OCI-LY1 (cell line): Measurements from ENCODE around the gene ANXA3.

Experiments
- H2AFZ ChIP-seq: fragments of 200-600 bp; sonication (generic), shearing (Covaris generic); 2 replicates; pipeline ENCODE4 v1.6.0; 2014; ENCODE audit warnings: antibody characterized with exemption, mild to moderate bottlenecking, low read length
- H3F3A ChIP-seq: fragments of 200-600 bp; sonication (generic), shearing (Covaris generic); 2 replicates; pipeline ENCODE4 v1.6.0; 2014; ENCODE audit warnings: mild to moderate bottlenecking, antibody characterized with exemption, low read length, moderate library complexity; ENCODE audit not compliant: insufficient read depth
- H3K27ac ChIP-seq: fragments of 200-600 bp; sonication (generic); 2 replicates; pipeline ENCODE4 v1.5.1; 2014; ENCODE audit warnings: low read length, mixed run types, mild to moderate bottlenecking, low read depth; ENCODE audit not compliant: poor library complexity, severe bottlenecking
- H3K27me3 ChIP-seq: fragments of 200-600 bp; sonication (generic); 2 replicates; pipeline ENCODE4 v1.6.0; 2014; ENCODE audit warnings: antibody characterized with exemption, mild to moderate bottlenecking, low read length, moderate library complexity; ENCODE audit not compliant: insufficient read depth
- H3K36me3 ChIP-seq: fragments of 200-600 bp; sonication (generic); 2 replicates; pipeline ENCODE4 v1.6.1; 2014; ENCODE audit warnings: mild to moderate bottlenecking, antibody characterized with exemption, low read length, moderate library complexity, mixed read lengths; ENCODE audit not compliant: insufficient read depth
- H3K4me1 ChIP-seq: fragments of 200-600 bp; sonication (generic); 2 replicates; pipeline ENCODE4 v1.5.1; 2014; ENCODE audit warnings: mild to moderate bottlenecking, low read length, moderate library complexity; ENCODE audit not compliant: insufficient read depth, severe bottlenecking
- H3K4me2 ChIP-seq: fragments of 200-600 bp; sonication (generic), shearing (Covaris generic); 2 replicates; pipeline ENCODE4 v1.6.1; 2014; ENCODE audit warnings: low read length
- H3K4me3 ChIP-seq: fragments of 200-600 bp; sonication (generic); 2 replicates; pipeline ENCODE4 v1.5.1; 2014; ENCODE audit warnings: low read length, low read depth, mild to moderate bottlenecking, mixed read lengths; ENCODE audit not compliant: poor library complexity, severe bottlenecking
- H3K79me2 ChIP-seq: fragments of 200-600 bp; shearing (Covaris generic); 2 replicates; pipeline ENCODE4 v1.6.1; 2016; ENCODE audit warnings: mixed run types, low read length, mixed read lengths; ENCODE audit not compliant: insufficient read depth
- H3K9ac ChIP-seq: fragments of 200-600 bp; sonication (generic), shearing (Covaris generic); 2 replicates; pipeline ENCODE4 v1.6.1; 2014; ENCODE audit warnings: mild to moderate bottlenecking, low read length, mixed read lengths
- H3K9me2 ChIP-seq: fragments of 200-600 bp; sonication (generic), shearing (Covaris generic); 2 replicates; pipeline ENCODE4 v1.6.1; 2014; ENCODE audit warnings: low read depth, mild to moderate bottlenecking, low read length, mixed read lengths
- H3K9me3 ChIP-seq: fragments of 200-600 bp; shearing (Covaris generic); 2 replicates; pipeline ENCODE4 v1.6.1; 2014; ENCODE audit warnings: low read length, mixed read lengths
- H4K20me1 ChIP-seq: fragments of 200-600 bp; sonication (generic), shearing (Covaris generic); 2 replicates; pipeline ENCODE4 v1.6.0; 2016; ENCODE audit warnings: mild to moderate bottlenecking, low read length; ENCODE audit not compliant: insufficient read depth
- EZH2 ChIP-seq: fragments of 200-600 bp; sonication (generic), shearing (Covaris generic); IDR thresholded peaks from 2 replicates; pipeline ENCODE4 v1.8.0; 2017; ENCODE audit warnings: borderline replicate concordance, mixed run types, mild to moderate bottlenecking, antibody characterized with exemption, low read length, moderate library complexity, mixed read lengths
- TF ChIP-seq, protein P1 (sequence below): fragments of 200-600 bp; sonication (generic), shearing (Covaris generic); IDR thresholded peaks from 2 replicates; pipeline ENCODE4 v1.5.1; 2017; ENCODE audit warnings: mild to moderate bottlenecking, antibody characterized with exemption, low read length, moderate library complexity, mixed read lengths

ANXA3 gene

DNA sequence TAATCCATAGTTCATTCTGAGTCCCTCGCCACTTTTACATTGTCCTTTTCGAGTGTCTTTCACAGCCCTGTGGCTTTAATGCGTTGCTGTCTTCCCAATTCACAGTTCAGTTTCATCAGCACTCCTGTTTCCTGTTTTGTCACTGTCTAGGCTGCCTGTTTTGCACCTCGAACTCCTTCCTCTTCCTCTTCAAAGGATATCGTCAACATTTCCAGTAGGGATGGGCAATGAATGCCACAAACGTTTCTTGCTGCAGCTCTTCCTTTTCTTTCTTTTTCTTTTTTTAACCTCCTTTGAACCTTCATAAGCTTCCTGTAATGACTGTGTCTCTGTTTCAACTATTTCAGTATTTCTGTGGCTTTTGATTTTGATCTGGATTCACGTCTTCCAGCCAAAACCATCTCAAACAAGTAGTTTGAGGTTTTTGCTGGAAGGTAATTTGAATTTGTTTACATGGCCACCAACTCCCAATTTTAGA, 105.4 kb downstream of the ANXA3 start:
- Histone ChIP-seq H3K9ac (no peak overlapping the region), H3F3A (no peaks in the 10 kb centered on the region), H3K27me3 (no peaks in the 10 kb centered on the region), H3K4me2 (0 out of 2 replicates have a peak overlapping the region, but pooled peaks have one; percentile 4), H2AFZ (no peak overlapping the region), H4K20me1 (no peaks in the 10 kb centered on the region), H3K27ac (no peak overlapping the region), H3K4me3 (no peak overlapping the region), H3K9me3 (no peaks in the 10 kb centered on the region), H3K79me2 (no peaks in the 10 kb centered on the region), H3K9me2 (no peaks in the 10 kb centered on the region), H3K36me3 (no peaks in the 10 kb centered on the region), H3K4me1 (peaks cover 8% of the 10 kb centered on the region)
- TF ChIP-seq EZH2, result no peak
- TF ChIP-seq, protein P1, sequence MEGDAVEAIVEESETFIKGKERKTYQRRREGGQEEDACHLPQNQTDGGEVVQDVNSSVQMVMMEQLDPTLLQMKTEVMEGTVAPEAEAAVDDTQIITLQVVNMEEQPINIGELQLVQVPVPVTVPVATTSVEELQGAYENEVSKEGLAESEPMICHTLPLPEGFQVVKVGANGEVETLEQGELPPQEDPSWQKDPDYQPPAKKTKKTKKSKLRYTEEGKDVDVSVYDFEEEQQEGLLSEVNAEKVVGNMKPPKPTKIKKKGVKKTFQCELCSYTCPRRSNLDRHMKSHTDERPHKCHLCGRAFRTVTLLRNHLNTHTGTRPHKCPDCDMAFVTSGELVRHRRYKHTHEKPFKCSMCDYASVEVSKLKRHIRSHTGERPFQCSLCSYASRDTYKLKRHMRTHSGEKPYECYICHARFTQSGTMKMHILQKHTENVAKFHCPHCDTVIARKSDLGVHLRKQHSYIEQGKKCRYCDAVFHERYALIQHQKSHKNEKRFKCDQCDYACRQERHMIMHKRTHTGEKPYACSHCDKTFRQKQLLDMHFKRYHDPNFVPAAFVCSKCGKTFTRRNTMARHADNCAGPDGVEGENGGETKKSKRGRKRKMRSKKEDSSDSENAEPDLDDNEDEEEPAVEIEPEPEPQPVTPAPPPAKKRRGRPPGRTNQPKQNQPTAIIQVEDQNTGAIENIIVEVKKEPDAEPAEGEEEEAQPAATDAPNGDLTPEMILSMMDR, result no peak

DNA sequence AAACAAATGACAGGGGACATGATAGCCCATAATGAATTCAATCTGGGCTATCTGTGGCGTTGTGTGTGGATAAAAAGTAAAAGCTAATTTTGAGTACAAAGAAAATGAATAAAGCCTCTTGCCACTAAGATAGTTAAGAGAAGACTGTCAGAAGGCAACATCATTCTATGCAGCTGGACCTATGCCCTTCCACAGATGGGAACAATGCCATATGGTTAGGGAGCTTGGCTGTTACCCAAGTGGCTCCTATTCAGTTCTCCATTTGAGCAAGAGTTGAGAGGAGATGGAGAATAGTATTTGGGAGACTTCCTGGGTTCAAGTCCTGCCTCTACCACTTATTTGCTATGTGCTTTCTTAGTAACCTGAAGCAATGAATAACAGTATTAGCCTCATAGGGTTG, 107.7 kb downstream of the ANXA3 start:
- no peak overlapping the region for H3K27ac ChIP-seq
- no peaks in the 10 kb centered on the region for H3K27me3 ChIP-seq
- H3K9me2 ChIP-seq, result no peaks in the 10 kb centered on the region
- no peaks in the 10 kb centered on the region for H3K79me2 ChIP-seq
- H3K36me3 ChIP-seq, result no peaks in the 10 kb centered on the region
- TF ChIP-seq EZH2, result no peak
- TF ChIP-seq, protein P1, result no peak
- no peaks in the 10 kb centered on the region for H4K20me1 ChIP-seq
- H3K9me3 ChIP-seq, result no peaks in the 10 kb centered on the region
- H2AFZ ChIP-seq, result no peak overlapping the region
- peaks cover 8% of the 10 kb centered on the region for H3K4me1 ChIP-seq
- H3K4me2 ChIP-seq, result no peak overlapping the region
- H3F3A ChIP-seq, result no peaks in the 10 kb centered on the region
- H3K9ac ChIP-seq, result no peak overlapping the region
- no peak overlapping the region for H3K4me3 ChIP-seq

DNA sequence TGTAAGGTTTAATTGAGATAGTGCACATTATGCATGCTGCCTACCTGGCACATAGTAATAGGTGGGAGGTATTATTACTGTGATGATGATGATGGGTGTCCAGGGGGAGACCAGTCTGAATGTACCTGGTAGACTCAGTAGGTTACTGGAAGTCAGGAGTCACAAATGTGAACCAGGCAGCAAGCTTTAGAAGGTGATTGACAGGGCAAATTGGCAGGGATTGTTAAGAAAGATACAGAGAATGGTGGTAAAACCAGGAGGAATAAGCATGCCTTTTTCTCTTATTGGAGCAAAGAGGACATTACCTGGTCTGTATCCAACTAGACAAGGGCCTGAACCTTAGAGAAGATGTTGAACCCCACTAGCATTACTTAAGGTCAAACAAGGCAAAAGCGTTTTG, 108.1 kb downstream of the ANXA3 start:
- Histone ChIP-seq H3K9ac (no peak overlapping the region), H3K4me1 (peaks cover 8% of the 10 kb centered on the region), H3F3A (no peaks in the 10 kb centered on the region), H3K4me2 (no peak overlapping the region), H3K27ac (no peak overlapping the region), H3K4me3 (no peak overlapping the region), H2AFZ (no peak overlapping the region), H3K9me3 (no peaks in the 10 kb centered on the region), H3K36me3 (no peaks in the 10 kb centered on the region), H3K9me2 (no peaks in the 10 kb centered on the region), H4K20me1 (no peaks in the 10 kb centered on the region), H3K27me3 (no peaks in the 10 kb centered on the region), H3K79me2 (no peaks in the 10 kb centered on the region)
- TF ChIP-seq, protein P1, result no peak
- no peak for TF ChIP-seq EZH2
